Keratinocyte (primary cell): ENCODE measurements around the gene BICD1.

Experiments used
- CTCF ChIP-seq, 3 experiments: IDR thresholded peaks in 1 of 3; conservative IDR thresholded peaks in 1 of 3; optimal IDR thresholded peaks in 1 of 3; 2 replicates in 2 of 3; 3 replicates in 1 of 3; pipeline versions ENCODE3 to v1.5.1; 2011; ENCODE audit warnings: low read length in 3 of 3, mild to moderate bottlenecking in 3 of 3, moderate library complexity in 2 of 3, control low read depth in 1 of 3, inconsistent platforms in 1 of 3; ENCODE audit not compliant: insufficient read depth in 2 of 3; ENCODE audit errors: extremely low read depth in 1 of 3
- EZH2 ChIP-seq: IDR thresholded peaks from one replicate; pipeline ENCODE4 v1.6.1; 2012; ENCODE audit warnings: inconsistent platforms, mild to moderate bottlenecking, low read length, moderate library complexity

DNA sequence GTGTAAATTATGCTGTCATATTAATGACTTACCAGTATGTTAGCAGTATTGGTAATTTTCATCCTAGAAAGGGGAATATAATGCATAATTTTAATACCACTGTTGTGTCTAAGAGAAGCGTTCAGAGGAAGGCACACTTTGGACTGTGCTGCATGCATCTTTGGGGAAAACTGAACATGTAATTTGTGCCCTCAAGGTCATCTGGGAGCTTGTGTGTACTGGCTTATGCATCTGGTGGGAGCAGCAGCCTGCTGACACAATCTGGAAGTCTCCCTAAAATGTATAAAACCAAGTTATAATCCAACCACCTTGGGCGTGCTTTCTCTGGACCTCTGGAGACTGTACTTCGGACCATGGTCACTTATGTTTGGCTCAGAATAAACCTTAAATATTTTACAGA lies 306.8 kb downstream of the BICD1 start:
- TF ChIP-seq CTCF (optimal IDR thresholded peaks at IDR 0.05 in 1 of 3, IDR thresholded peaks at IDR 0.05 in 1 of 3, conservative IDR thresholded peaks at IDR 0.05 in 1 of 3; ENCODE audit: extremely low read depth in 1 of 3, insufficient read depth in 2 of 3, low read length in 3 of 3), result no peak
- no peak for TF ChIP-seq EZH2
